ENCODE measurements around the gene TRPV5. TPM values are rescaled to one million over a fixed set of nuclear protein-coding genes. Genes with fewer than 3 reads are reported as not detected.

TRPV5 gene
- total and polyA plus RNA-seq, 2 of the 4 experiments (the other 2 are of a cell fraction), result not detected

DNA sequence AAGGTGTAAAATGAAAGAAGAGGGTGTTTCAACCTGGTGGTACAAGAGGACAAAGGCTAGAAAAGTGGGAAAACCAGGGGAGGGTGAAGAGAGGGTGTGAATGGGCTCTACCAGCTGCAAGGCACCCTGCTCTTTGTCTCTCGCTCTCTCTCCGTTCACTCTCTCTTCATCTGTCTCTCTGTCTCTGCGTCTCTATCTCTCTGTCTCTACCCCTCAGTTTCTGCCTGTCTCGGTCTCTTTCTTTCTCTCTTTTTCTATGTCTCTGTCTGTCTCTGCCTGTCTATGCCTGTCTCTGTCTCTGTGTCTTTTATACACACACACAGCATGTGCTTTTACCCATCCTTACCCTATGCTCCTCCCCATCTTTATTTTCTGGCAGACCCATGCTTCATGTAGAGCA lies 5.1 kb upstream of the TRPV5 start:
- Histone ChIP-seq H3K9me1 (ENCODE audit: insufficient read depth, low read length) (no peaks in the 10 kb centered on the region), H3K14ac (replicated peaks; ENCODE audit: low read depth, low read length) (no peak overlapping the region), H3K4me2 (ENCODE audit: low read depth, low read length) (no peak overlapping the region), H4K5ac (ENCODE audit: low read depth, low read length) (no peak overlapping the region), H3K79me1 (ENCODE audit: low read depth in 1 of 2, low read length in 2 of 2) (no peaks in the 10 kb centered on the region), H3K23ac (ENCODE audit: low read depth, low read length) (no peak overlapping the region), H4K91ac (ENCODE audit: insufficient read depth, low read depth, low read length) (no peak overlapping the region), H2BK20ac (ENCODE audit: low read depth, low read length) (no peak overlapping the region), H3K9me3 (ENCODE audit: control insufficient read depth, insufficient read depth, low read length) (peaks cover 10% of the 10 kb centered on the region; the same call in 1 of the 2 replicates), H4K20me1 (ENCODE audit: insufficient read depth, low read length) (no peaks in the 10 kb centered on the region), H4K8ac (ENCODE audit: low read depth in 2 of 2, low read length in 2 of 2) (no peak overlapping the region), H2AK5ac (ENCODE audit: low read depth, low read length) (no peak overlapping the region), H3K27me3 (ENCODE audit: control insufficient read depth, insufficient read depth, low read length) (no peaks in the 10 kb centered on the region), H2BK120ac (ENCODE audit: low read depth, low read length) (no peak overlapping the region), H3K4me1 (ENCODE audit: control insufficient read depth, insufficient read depth, low read length) (no peaks in the 10 kb centered on the region), H2BK15ac (ENCODE audit: low read depth, low read length) (no peak overlapping the region), H3K27ac (ENCODE audit: insufficient read depth, low read length) (no peak overlapping the region), H3K56ac (ENCODE audit: extremely low read depth, insufficient read depth, low read length) (no peak overlapping the region), H3K36me3 (ENCODE audit: control insufficient read depth, insufficient read depth, low read length) (no peaks in the 10 kb centered on the region), H2BK5ac (ENCODE audit: low read depth, low read length, poor library complexity, severe bottlenecking) (no peak overlapping the region), H3K4me3 (ENCODE audit: insufficient read depth, low read depth, low read length) (no peak overlapping the region), H2AK9ac (replicated peaks; ENCODE audit: low read depth, low read length, poor library complexity) (no peak overlapping the region), H3K4ac (ENCODE audit: low read depth, low read length) (no peak overlapping the region), H3K18ac (ENCODE audit: low read depth, low read length) (no peak overlapping the region), H2AFZ (replicated peaks; ENCODE audit: low read length, poor library complexity) (no peak overlapping the region), H3K9ac (ENCODE audit: low read depth, low read length) (no peak overlapping the region)
- CTCF ChIA-PET, result no interaction called here
- dilution Hi-C loops (cut with HindIII; ENCODE audit: low sequenced_read_pairs, unreplicated experiment) (no loop called here), in situ Hi-C loops (cut with MboI; ENCODE audit: low sequenced_read_pairs) (no loop called here), intact Hi-C loops (cut with micrococcal nuclease) (no loop called here)
- TF ChIP-seq CEBPB (IDR thresholded peaks at IDR 0.05; ENCODE audit: low read depth, low read length) (no peak), RCOR1 (IDR thresholded peaks at IDR 0.05; ENCODE audit: insufficient replicate concordance, low read length) (no peak), CHD1 (IDR thresholded peaks at IDR 0.05; ENCODE audit: low read depth, low read length) (no peak), RFX5 (IDR thresholded peaks at IDR 0.05; ENCODE audit: low read depth, low read length) (no peak), RAD21 (IDR thresholded peaks at IDR 0.05; ENCODE audit: low read length) (no peak), FOS (IDR thresholded peaks at IDR 0.05; ENCODE audit: low read depth, low read length) (no peak), NFE2L2 (IDR thresholded peaks at IDR 0.05; ENCODE audit: low read depth, low read length) (no peak), POLR2A (IDR thresholded peaks at IDR 0.05; ENCODE audit: low read depth, low read length) (no peak), MXI1 (IDR thresholded peaks at IDR 0.05; ENCODE audit: borderline replicate concordance, low read depth, low read length) (no peak), MAZ (IDR thresholded peaks at IDR 0.05; ENCODE audit: borderline replicate concordance, low read depth, low read length) (no peak), BHLHE40 (IDR thresholded peaks at IDR 0.05; ENCODE audit: low read depth, low read length) (no peak), MAFK (IDR thresholded peaks at IDR 0.05; ENCODE audit: low read depth, low read length) (no peak), SMC3 (IDR thresholded peaks at IDR 0.05; ENCODE audit: low read depth, low read length) (no peak)
- TF ChIP-seq, protein P1, sequence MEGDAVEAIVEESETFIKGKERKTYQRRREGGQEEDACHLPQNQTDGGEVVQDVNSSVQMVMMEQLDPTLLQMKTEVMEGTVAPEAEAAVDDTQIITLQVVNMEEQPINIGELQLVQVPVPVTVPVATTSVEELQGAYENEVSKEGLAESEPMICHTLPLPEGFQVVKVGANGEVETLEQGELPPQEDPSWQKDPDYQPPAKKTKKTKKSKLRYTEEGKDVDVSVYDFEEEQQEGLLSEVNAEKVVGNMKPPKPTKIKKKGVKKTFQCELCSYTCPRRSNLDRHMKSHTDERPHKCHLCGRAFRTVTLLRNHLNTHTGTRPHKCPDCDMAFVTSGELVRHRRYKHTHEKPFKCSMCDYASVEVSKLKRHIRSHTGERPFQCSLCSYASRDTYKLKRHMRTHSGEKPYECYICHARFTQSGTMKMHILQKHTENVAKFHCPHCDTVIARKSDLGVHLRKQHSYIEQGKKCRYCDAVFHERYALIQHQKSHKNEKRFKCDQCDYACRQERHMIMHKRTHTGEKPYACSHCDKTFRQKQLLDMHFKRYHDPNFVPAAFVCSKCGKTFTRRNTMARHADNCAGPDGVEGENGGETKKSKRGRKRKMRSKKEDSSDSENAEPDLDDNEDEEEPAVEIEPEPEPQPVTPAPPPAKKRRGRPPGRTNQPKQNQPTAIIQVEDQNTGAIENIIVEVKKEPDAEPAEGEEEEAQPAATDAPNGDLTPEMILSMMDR (conservative IDR thresholded peaks at IDR 0.05; ENCODE audit: low read depth, low read length), result no peak
- TF ChIP-seq, protein P2, sequence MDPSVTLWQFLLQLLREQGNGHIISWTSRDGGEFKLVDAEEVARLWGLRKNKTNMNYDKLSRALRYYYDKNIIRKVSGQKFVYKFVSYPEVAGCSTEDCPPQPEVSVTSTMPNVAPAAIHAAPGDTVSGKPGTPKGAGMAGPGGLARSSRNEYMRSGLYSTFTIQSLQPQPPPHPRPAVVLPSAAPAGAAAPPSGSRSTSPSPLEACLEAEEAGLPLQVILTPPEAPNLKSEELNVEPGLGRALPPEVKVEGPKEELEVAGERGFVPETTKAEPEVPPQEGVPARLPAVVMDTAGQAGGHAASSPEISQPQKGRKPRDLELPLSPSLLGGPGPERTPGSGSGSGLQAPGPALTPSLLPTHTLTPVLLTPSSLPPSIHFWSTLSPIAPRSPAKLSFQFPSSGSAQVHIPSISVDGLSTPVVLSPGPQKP (IDR thresholded peaks at IDR 0.05; ENCODE audit: borderline replicate concordance, low read depth, low read length), result no peak
- TF ChIP-seq, protein P3, sequence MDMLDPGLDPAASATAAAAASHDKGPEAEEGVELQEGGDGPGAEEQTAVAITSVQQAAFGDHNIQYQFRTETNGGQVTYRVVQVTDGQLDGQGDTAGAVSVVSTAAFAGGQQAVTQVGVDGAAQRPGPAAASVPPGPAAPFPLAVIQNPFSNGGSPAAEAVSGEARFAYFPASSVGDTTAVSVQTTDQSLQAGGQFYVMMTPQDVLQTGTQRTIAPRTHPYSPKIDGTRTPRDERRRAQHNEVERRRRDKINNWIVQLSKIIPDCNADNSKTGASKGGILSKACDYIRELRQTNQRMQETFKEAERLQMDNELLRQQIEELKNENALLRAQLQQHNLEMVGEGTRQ (IDR thresholded peaks at IDR 0.05; ENCODE audit: low read depth, low read length), result no peak
- POLR2A ChIA-PET (ENCODE audit: unreplicated experiment), result no interaction called here
- ATAC-seq (ENCODE audit: low read depth) (no peak), DNase-seq (no peak)
- 69% methylated on average over 2 of the region's 4 CpGs; no CpG with 5 or more reads in 1 of the 2 experiments for WGBS, 2 experiments (ENCODE audit: extremely low coverage in 2 of 2, insufficient read length in 1 of 2)
- no TSS peak for BruUV-seq (replicated peaks)
